GM12875 (cell line): Measurements from ENCODE around the gene CACNA2D1.
"Not testable (repeated sequence)": the region's sequence is repeated elsewhere in the genome, so short reads cannot be mapped to it uniquely, and the experiment has no call there.

Experiments used
- H3K4me3 ChIP-seq: one replicate; pipeline ENCODE4 v1.5.1; 2011; ENCODE audit warnings: low read depth, low read length, control low read depth
- TF ChIP-seq, protein P1 (sequence below): IDR thresholded peaks from 2 replicates; pipeline ENCODE4 v1.5.1; 2011; ENCODE audit warnings: low read depth, mild to moderate bottlenecking, control low read depth, inconsistent platforms, low read length, moderate library complexity, borderline replicate concordance; ENCODE audit not compliant: insufficient read depth

The CACNA2D1 gene

DNA sequence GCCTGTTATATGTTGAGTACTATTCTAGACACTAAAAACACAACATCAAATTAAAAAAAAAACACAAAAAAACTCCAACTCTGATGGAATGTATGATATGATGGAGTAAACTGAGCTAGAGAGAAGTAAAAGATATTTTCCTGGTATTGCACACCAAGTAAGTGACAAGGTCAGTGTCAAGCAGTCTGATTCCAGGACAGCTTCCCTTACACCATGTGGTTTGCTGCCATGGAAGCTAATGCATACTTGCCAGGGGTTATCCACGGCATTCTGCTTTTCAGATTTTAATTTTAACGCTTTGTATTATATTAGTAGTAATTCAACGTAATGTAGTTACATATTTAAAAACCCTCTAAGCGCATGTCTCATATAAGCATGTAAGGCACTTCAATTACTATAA lies 48.4 kb downstream of the CACNA2D1 start:
- no peak overlapping the region for H3K4me3 ChIP-seq
- TF ChIP-seq, protein P1, sequence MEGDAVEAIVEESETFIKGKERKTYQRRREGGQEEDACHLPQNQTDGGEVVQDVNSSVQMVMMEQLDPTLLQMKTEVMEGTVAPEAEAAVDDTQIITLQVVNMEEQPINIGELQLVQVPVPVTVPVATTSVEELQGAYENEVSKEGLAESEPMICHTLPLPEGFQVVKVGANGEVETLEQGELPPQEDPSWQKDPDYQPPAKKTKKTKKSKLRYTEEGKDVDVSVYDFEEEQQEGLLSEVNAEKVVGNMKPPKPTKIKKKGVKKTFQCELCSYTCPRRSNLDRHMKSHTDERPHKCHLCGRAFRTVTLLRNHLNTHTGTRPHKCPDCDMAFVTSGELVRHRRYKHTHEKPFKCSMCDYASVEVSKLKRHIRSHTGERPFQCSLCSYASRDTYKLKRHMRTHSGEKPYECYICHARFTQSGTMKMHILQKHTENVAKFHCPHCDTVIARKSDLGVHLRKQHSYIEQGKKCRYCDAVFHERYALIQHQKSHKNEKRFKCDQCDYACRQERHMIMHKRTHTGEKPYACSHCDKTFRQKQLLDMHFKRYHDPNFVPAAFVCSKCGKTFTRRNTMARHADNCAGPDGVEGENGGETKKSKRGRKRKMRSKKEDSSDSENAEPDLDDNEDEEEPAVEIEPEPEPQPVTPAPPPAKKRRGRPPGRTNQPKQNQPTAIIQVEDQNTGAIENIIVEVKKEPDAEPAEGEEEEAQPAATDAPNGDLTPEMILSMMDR = no peak

DNA sequence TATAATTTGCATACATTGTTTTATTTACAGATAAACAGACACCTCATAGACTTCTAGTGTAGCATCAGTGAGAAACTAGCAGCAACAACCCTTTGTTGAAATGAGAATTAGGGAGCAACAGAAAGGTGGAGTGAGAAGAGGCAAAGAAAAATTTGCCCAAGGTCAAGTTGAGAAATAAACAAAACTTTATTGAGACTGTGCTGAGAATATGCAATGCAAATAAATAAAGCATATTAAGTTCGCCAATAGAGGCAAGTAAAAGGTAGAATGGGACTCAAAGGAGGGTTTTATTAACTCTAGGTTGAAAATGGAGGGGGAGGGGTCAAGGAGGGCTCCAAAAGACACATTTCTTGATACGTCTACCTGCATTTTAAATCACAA lies 49.7 kb downstream of the CACNA2D1 start:
- TF ChIP-seq, protein P1 = no peak
- H3K4me3 ChIP-seq = no peak overlapping the region

DNA sequence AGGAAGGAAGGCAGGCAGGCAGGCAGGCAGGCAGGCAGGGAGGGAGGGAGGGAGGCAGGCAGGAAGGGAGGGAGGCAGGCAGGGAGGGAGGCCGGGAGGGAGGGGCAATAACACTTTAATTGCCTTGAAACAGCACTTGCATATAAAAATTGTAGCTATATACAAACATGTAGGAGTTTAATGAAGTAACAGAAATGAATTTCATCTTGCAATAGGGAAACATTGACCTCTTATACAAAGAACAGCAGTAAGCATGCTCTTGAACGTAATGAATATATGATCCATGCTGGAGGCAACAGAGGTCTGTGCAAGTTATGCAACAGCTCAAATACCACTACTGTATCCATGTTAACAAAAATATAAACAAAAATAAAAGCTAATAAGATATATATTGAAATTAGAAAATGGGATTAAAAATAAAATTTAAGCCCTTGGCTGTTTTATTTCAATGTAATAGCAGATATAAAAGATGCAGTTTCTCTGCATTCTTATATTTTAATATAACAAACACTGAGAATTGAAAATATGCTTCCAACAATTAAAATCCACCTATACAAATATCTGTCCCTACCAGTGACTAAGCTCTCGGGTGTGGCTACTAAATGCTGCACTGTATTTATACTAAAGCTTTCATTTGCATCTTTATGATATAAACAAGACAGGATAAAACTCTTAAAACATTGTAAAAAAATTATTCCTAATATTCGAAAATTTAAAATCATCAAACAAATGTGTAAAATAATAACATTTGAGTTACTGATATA lies 50.3 kb downstream of the CACNA2D1 start:
- H3K4me3 ChIP-seq = no peak overlapping the region
- TF ChIP-seq, protein P1 = no peak

DNA sequence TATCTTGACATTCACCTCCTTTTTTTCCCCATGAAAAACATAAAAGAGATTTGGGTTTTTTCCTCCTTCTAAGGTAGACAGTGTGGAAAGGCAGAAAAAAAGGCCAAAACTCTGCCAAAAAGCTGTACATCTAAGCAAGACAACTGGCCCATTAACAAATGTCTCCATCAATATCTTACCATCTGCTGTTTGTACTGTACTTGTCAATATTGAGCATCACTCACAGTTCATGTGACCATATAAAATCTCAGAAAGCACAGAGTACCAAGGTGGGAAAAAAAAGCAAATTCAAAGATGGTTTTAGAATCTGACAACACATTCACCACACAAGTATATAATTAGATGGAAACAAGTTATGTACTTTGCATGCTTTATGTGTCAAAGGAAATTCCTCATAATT lies 52.6 kb downstream of the CACNA2D1 start:
- TF ChIP-seq, protein P1 = no peak
- H3K4me3 ChIP-seq = no peak overlapping the region

DNA sequence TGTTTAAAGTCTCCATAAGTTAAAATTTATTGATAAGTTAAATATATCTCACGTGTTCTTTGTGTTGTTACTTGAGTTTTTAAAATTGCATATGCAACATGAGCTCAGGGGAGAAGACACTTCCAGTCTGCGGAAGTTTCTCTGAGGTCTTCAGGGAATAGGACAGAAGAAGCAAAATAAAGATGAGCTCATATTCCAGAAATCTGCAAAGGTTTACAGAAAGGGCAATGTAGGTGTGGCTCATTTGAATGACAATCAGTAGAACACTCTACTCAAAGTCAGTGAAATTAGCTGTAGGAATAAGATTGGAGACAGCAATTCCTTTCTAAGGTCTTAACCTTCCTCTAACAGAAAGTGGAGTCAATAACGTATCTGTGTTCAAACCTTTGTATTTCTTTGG lies 53.7 kb downstream of the CACNA2D1 start:
- no peak overlapping the region for H3K4me3 ChIP-seq
- TF ChIP-seq, protein P1 = no peak

DNA sequence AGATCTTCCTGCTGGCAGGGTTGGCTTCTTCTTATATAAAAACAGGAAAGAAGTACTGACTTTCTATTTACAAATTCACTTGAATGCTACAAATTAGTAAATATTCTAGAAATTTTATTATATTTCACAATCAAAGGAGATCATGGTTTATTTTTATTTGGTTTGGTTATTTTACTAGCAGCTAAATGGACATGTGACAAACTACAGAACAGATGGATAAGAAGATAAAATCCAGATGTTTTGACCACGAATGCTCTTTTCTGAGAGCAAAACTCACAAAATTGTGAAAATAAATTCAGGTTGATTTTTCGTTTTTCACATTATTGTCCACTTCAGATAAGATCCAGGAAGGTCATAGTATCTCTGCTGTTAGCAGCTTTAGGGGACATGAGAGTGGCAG lies 55.4 kb downstream of the CACNA2D1 start:
- TF ChIP-seq, protein P1 = no peak
- no peak overlapping the region for H3K4me3 ChIP-seq

DNA sequence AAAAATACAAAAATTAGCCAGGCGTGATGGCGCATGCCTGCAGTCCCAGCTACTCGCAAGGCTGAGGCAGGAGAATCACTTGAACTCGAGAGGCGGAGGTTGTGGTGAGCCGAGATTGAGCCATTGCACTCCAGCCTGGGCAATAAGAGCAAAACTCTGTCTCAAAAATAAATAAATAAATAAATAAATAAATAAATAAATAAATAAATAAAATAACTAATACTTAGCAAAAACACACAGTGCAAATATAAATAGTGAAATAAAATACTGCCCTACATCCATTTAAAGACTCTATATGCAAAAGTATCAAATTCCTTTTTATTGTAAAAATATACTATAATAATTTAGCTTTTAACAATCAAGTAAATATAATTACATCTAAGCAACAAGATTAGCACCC lies 57.0 kb downstream of the CACNA2D1 start:
- not testable (repeated sequence) for H3K4me3 ChIP-seq
